ENCODE measurements around the gene NDUFB10. TPM values are rescaled to one million over a fixed set of nuclear protein-coding genes. Genes with fewer than 3 reads are reported as not detected.

NDUFB10 gene
- polyA plus RNA-seq, 1 of the 3 experiments (the other 2 are of a cell fraction) = 468 TPM

GRCh38 chr16:1964506-1965395, 5.4 kb downstream of the NDUFB10 start, which contains the start of gene RPS2 (continued):
- TF ChIP-seq CTCF (IDR thresholded peaks at IDR 0.05) = 0 out of 2 replicates have a peak, but pooled peaks have one; percentile 5

GRCh38 chr16:1965396-1966001, 6.2 kb downstream of the NDUFB10 start:
- Histone ChIP-seq H3K36me3 (replicated peaks in 1 of 2; ENCODE audit: control insufficient read depth in 1 of 2, insufficient read depth in 2 of 2, low read length in 1 of 2) (peaks cover 19 to 24% of the 10 kb centered on the region in 2 experiments), H3K9me2 (no peaks in the 10 kb centered on the region), H3K27ac (ENCODE audit: low read depth in 2 of 2, low read length in 1 of 2) (peak overlapping the region; percentile 76 to 90; a peak in 3 of 4 replicates), H2AFZ (ENCODE audit: low read depth) (no peak overlapping the region), H3K4me1 (ENCODE audit: control insufficient read depth in 1 of 2, insufficient read depth in 2 of 2, low read depth in 1 of 2, low read length in 1 of 2) (peaks cover 0 to 38% of the 10 kb centered on the region in 2 experiments; a peak in 1 of 4 replicates), H3K4me3 (ENCODE audit: low read depth in 2 of 2, low read length in 1 of 2) (peak overlapping the region; percentile 86 to 98), H3K9me3 (no peaks in the 10 kb centered on the region), H3K79me2 (ENCODE audit: insufficient read depth) (peaks cover 61% of the 10 kb centered on the region), H3K4me2 (peak overlapping the region; percentile 98), H3K9ac (peak overlapping the region; percentile 92), H3F3A (replicated peaks; ENCODE audit: insufficient read depth) (peaks cover 33% of the 10 kb centered on the region), H4K20me1 (ENCODE audit: insufficient read depth) (peaks cover 37% of the 10 kb centered on the region), H3K27me3 (ENCODE audit: insufficient read depth) (no peaks in the 10 kb centered on the region)
- TF ChIP-seq CHD2 (IDR thresholded peaks at IDR 0.05; ENCODE audit: low read length, partially characterized antibody) = peak; percentile 7
- no peak for TF ChIP-seq CTCF (IDR thresholded peaks at IDR 0.05)
- ChIA-PET POLR2A (interaction anchor here (0.6 to 2.0 kb wide), 27 partner anchors 10 to 545 kb away, joined by 3 to 17 read pairs (median 5); partner anchors contain the start of genes GFER, MSRB1, NOXO1 and NUBP2), CTCF (interaction anchor here (0.9 to 2.8 kb wide), 6 partner anchors 9 to 188 kb away, joined by 3 to 12 read pairs (median 4); no protein-coding TSS in a partner anchor)
- no peak for DNase-seq
- WGBS (ENCODE audit: low lambda C conversion rate) = 15% methylated on average over 20 of the region's 24 CpGs

GRCh38 chr16:1966460-1966859, 7.1 kb downstream of the NDUFB10 start, which contains the start of gene RNF151:
TSS of gene RNF151 (plus strand) at chr16:1966856. CDS start at chr16:1966882, 26 bp downstream.
- Histone ChIP-seq H3F3A (replicated peaks; ENCODE audit: insufficient read depth) (peaks cover 27% of the 10 kb centered on the region), H3K27ac (ENCODE audit: low read depth in 2 of 2, low read length in 1 of 2) (peak within 1 kb of the TSS in 1 of 2 experiments; percentile 76; a peak in 1 of 4 replicates), H3K4me1 (ENCODE audit: control insufficient read depth in 1 of 2, insufficient read depth in 2 of 2, low read depth in 1 of 2, low read length in 1 of 2) (peaks cover 0 to 31% of the 10 kb centered on the region in 2 experiments; a peak in 1 of 4 replicates), H3K79me2 (ENCODE audit: insufficient read depth) (peaks cover 58% of the 10 kb centered on the region), H4K20me1 (ENCODE audit: insufficient read depth) (peaks cover 28% of the 10 kb centered on the region), H3K9me2 (no peaks in the 10 kb centered on the region), H3K4me2 (peak within 1 kb of the TSS; percentile 98), H3K9me3 (no peaks in the 10 kb centered on the region), H2AFZ (ENCODE audit: low read depth) (no peak within 1 kb of the TSS), H3K27me3 (ENCODE audit: insufficient read depth) (no peaks in the 10 kb centered on the region), H3K4me3 (ENCODE audit: low read depth in 2 of 2, low read length in 1 of 2) (peak within 1 kb of the TSS; percentile 86 to 98), H3K36me3 (replicated peaks in 1 of 2; ENCODE audit: control insufficient read depth in 1 of 2, insufficient read depth in 2 of 2, low read length in 1 of 2) (peaks cover 19 to 21% of the 10 kb centered on the region in 2 experiments), H3K9ac (peak within 1 kb of the TSS; percentile 92)
- 89% methylated on average over 3 of the region's 6 CpGs for WGBS (ENCODE audit: low lambda C conversion rate)
- no peak for DNase-seq
- ChIA-PET CTCF (interaction anchor here (0.9 to 2.8 kb wide), 2 partner anchors 37 to 187 kb away, joined by 4 to 12 read pairs; no protein-coding TSS in a partner anchor), POLR2A (interaction anchor here (0.7 kb wide), 1 partner anchor 181 kb away, joined by 3 read pairs; no protein-coding TSS in a partner anchor)
- no peak for TF ChIP-seq RCOR1 (IDR thresholded peaks at IDR 0.05; ENCODE audit: low read length)
- TF ChIP-seq FOXJ3 (CRISPR knock-in tag; IDR thresholded peaks at IDR 0.05) = no peak
- no peak for TF ChIP-seq CHD2 (IDR thresholded peaks at IDR 0.05; ENCODE audit: low read length, partially characterized antibody)
- TF ChIP-seq MXI1 (IDR thresholded peaks at IDR 0.05; ENCODE audit: low read depth, low read length) = no peak
- no peak for TF ChIP-seq GATA2 (CRISPR knock-in tag; IDR thresholded peaks at IDR 0.05)
- no peak for TF ChIP-seq CTCF (IDR thresholded peaks at IDR 0.05)
- TF ChIP-seq MEF2A (IDR thresholded peaks at IDR 0.05; ENCODE audit: borderline replicate concordance, low read depth) = no peak
- no peak for TF ChIP-seq ZBTB33 (IDR thresholded peaks at IDR 0.05; ENCODE audit: borderline replicate concordance, low read depth)
- TF ChIP-seq IRF3 (IDR thresholded peaks at IDR 0.05; ENCODE audit: low read depth, low read length) = no peak
